ENCODE results near the gene IST1.

The IST1 gene

DNA sequence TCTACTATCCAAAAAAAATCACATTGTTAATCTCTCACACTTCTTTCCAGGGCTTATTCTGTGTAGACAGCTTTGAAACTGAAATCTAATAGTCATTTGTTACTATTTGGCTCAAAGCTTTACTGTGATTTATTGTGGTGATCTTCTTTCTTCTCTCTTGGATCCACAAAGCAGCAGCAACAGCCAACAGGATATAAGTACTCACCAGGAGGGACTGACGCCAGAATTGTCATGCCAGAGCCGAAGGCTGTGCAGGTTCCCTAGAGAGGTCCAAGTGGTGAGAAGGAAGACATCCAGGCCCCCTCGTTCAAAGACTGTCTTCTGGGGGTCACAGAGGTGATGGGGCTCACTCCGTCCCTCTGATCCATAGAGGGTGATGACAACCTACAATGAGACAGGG lies 71.6 kb downstream of the IST1 start:
- Histone ChIP-seq H3K36me3 (ENCODE audit: control insufficient read depth, insufficient read depth, low read length) (no peaks in the 10 kb centered on the region), H3K4me3 (ENCODE audit: low read depth, low read length) (no peak overlapping the region), H3K27ac (ENCODE audit: low read depth, low read length) (no peak overlapping the region), H3K27me3 (ENCODE audit: control insufficient read depth, insufficient read depth, low read length) (no peaks in the 10 kb centered on the region), H3K4me1 (ENCODE audit: control insufficient read depth, insufficient read depth, low read length) (no peaks in the 10 kb centered on the region), H3K9me3 (ENCODE audit: control insufficient read depth, insufficient read depth, low read depth, low read length) (no peaks in the 10 kb centered on the region), H3K9ac (ENCODE audit: low read length) (no peak overlapping the region)

GRCh38 chr16:71969353-71969752 lies 74.0 kb downstream of the IST1 start:
- Histone ChIP-seq H3K9me3 (ENCODE audit: control insufficient read depth, insufficient read depth, low read depth, low read length) (no peaks in the 10 kb centered on the region), H3K4me3 (ENCODE audit: low read depth, low read length) (no peak overlapping the region), H3K9ac (ENCODE audit: low read length) (no peak overlapping the region), H3K27me3 (ENCODE audit: control insufficient read depth, insufficient read depth, low read length) (no peaks in the 10 kb centered on the region), H3K36me3 (ENCODE audit: control insufficient read depth, insufficient read depth, low read length) (no peaks in the 10 kb centered on the region), H3K27ac (ENCODE audit: low read depth, low read length) (no peak overlapping the region), H3K4me1 (ENCODE audit: control insufficient read depth, insufficient read depth, low read length) (no peaks in the 10 kb centered on the region)

DNA sequence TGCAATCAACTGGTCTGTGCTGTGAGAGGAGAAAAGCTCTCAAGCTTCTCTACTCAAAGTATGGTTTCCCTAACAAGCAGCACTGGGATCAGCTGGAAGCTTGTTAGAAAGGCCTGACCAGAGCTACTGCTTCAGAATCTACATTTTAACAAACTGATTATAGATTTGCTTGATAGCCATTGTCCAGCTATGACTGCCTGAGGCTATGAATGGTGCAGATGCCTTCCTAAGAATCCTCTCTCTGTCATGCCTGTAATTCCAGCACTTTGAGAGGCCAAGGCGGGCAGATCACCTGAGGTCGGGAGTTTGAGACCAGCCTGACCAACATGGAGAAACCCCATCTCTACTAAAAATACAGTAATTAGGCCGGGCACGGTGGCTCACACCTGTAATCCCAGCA lies 76.2 kb downstream of the IST1 start:
- Histone ChIP-seq H3K4me1 (ENCODE audit: control insufficient read depth, insufficient read depth, low read length) (no peaks in the 10 kb centered on the region), H3K9me3 (ENCODE audit: control insufficient read depth, insufficient read depth, low read depth, low read length) (no peaks in the 10 kb centered on the region), H3K27ac (ENCODE audit: low read depth, low read length) (no peak overlapping the region), H3K27me3 (ENCODE audit: control insufficient read depth, insufficient read depth, low read length) (no peaks in the 10 kb centered on the region), H3K36me3 (ENCODE audit: control insufficient read depth, insufficient read depth, low read length) (no peaks in the 10 kb centered on the region), H3K4me3 (ENCODE audit: low read depth, low read length) (no peak overlapping the region), H3K9ac (ENCODE audit: low read length) (no peak overlapping the region)

DNA sequence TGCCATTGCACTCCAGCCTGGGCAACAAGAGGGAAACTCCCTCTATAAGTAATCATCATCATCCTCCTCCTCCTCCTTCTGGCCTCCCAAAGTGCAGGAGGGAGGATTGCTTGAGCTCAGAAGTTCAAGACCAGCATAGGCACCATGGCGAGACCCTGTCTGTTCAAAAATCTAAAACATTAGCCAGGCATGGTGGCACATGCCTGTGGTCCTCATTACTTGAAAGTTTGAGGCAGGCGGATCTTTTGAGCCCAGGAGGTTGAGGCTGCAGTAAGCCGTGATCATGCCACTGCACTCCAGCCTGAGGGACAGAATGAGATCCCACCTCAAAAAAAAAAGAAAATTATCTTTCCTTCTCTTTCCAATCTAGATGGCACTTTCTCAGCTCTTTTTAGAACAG lies 77.0 kb downstream of the IST1 start:
- no peaks in the 10 kb centered on the region for H3K36me3 ChIP-seq (ENCODE audit: control insufficient read depth, insufficient read depth, low read length)
- H3K9me3 ChIP-seq (ENCODE audit: control insufficient read depth, insufficient read depth, low read depth, low read length) = no peaks in the 10 kb centered on the region
- H3K27ac ChIP-seq (ENCODE audit: low read depth, low read length) = no peak overlapping the region
- H3K4me3 ChIP-seq (ENCODE audit: low read depth, low read length) = no peak overlapping the region
- no peaks in the 10 kb centered on the region for H3K4me1 ChIP-seq (ENCODE audit: control insufficient read depth, insufficient read depth, low read length)
- H3K9ac ChIP-seq (ENCODE audit: low read length) = no peak overlapping the region
- H3K27me3 ChIP-seq (ENCODE audit: control insufficient read depth, insufficient read depth, low read length) = no peaks in the 10 kb centered on the region

DNA sequence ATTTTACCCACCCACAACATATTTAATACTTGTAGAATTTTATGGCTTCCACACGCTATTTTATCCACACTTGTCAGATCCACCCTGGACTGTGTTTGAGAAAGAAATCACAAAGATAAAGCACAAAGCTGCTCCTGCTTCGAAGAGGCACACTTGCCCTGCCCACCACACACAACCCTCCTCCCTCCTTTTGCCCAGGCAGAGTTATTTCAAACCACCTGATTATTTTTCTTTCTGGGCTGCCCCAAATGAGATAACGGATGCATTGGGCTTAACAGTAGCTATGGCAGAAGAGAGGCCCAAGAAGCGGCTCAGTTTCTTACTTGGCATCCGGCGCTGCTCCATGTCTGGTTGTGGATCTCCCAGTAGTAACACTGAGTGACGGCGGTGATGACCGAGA lies 77.7 kb downstream of the IST1 start:
- no peak overlapping the region for H3K27ac ChIP-seq (ENCODE audit: low read depth, low read length)

GRCh38 chr16:71974068-71974818 lies 78.9 kb downstream of the IST1 start:
- H3K9me3 ChIP-seq (ENCODE audit: control insufficient read depth, insufficient read depth, low read depth, low read length) = no peaks in the 10 kb centered on the region
- no peaks in the 10 kb centered on the region for H3K4me1 ChIP-seq (ENCODE audit: control insufficient read depth, insufficient read depth, low read length)
- no peaks in the 10 kb centered on the region for H3K36me3 ChIP-seq (ENCODE audit: control insufficient read depth, insufficient read depth, low read length)
- no peak overlapping the region for H3K9ac ChIP-seq (ENCODE audit: low read length)
- no peak overlapping the region for H3K4me3 ChIP-seq (ENCODE audit: low read depth, low read length)
- H3K27ac ChIP-seq (ENCODE audit: low read depth, low read length) = no peak overlapping the region
- H3K27me3 ChIP-seq (ENCODE audit: control insufficient read depth, insufficient read depth, low read length) = no peaks in the 10 kb centered on the region

More for the DNA sequence above, 77.7 kb downstream of the IST1 start:
- no peaks in the 10 kb centered on the region for H3K4me1 ChIP-seq (ENCODE audit: control insufficient read depth, insufficient read depth, low read length)
- no peak overlapping the region for H3K9ac ChIP-seq (ENCODE audit: low read length)
- no peaks in the 10 kb centered on the region for H3K27me3 ChIP-seq (ENCODE audit: control insufficient read depth, insufficient read depth, low read length)
- no peaks in the 10 kb centered on the region for H3K36me3 ChIP-seq (ENCODE audit: control insufficient read depth, insufficient read depth, low read length)
- H3K9me3 ChIP-seq (ENCODE audit: control insufficient read depth, insufficient read depth, low read depth, low read length) = no peaks in the 10 kb centered on the region
- H3K4me3 ChIP-seq (ENCODE audit: low read depth, low read length) = no peak overlapping the region

Data from HUES6 (cell line).